ENCODE data around the gene ZNF414.

- TF ChIP-seq CTCF (optimal IDR thresholded peaks at IDR 0.05 in 1 of 3, IDR thresholded peaks at IDR 0.05 in 1 of 3, conservative IDR thresholded peaks at IDR 0.05 in 1 of 3; ENCODE audit: extremely low read depth in 1 of 3, insufficient read depth in 2 of 3, low read length in 3 of 3), result no peak
- TF ChIP-seq EZH2 (IDR thresholded peaks at IDR 0.05; ENCODE audit: low read length), result no peak
Observed at GRCh38 chr19:8503510-8503909, 10.5 kb downstream of the ZNF414 start.
